Thymus (tissue), 11 donors: Measurements from ENCODE around the gene SH3PXD2B. TPM values are rescaled to one million over a fixed set of nuclear protein-coding genes. Genes with fewer than 3 reads are reported as not detected.
"Not testable (repeated sequence)": the region's sequence is repeated elsewhere in the genome, so short reads cannot be mapped to it uniquely, and the experiment has no call there.

Experiments used
- DNase-seq, 9 donors: peaks; one replicate each; pipeline ENCODE4 v3.0.0-alpha.2; 2013; ENCODE audit warnings: low spot score in 9 of 9, low read depth in 6 of 9, missing footprints in 1 of 9
- H3K27ac ChIP-seq, 2 donors: one replicate each; pipeline ENCODE4 v1.5.1; 2013; ENCODE audit warnings: control low read depth in 1 of 2, low read depth in 1 of 2, low read length in 1 of 2, mild to moderate bottlenecking in 1 of 2, moderate library complexity in 1 of 2
- H3K27me3 ChIP-seq, 2 donors: one replicate each; pipeline ENCODE4 v1.5.1; 2013; ENCODE audit warnings: low read length in 1 of 2; ENCODE audit not compliant: control insufficient read depth in 2 of 2, insufficient read depth in 1 of 2
- H3K36me3 ChIP-seq, 2 donors: one replicate each; pipeline ENCODE4 v1.5.1; 2013; ENCODE audit warnings: low read length in 1 of 2, mild to moderate bottlenecking in 1 of 2, moderate library complexity in 1 of 2; ENCODE audit not compliant: control insufficient read depth in 2 of 2, insufficient read depth in 2 of 2
- H3K4me1 ChIP-seq, 2 donors: one replicate each; pipeline ENCODE4 v1.5.1; 2013; ENCODE audit warnings: low read length in 2 of 2; ENCODE audit not compliant: control insufficient read depth in 2 of 2, insufficient read depth in 2 of 2
- H3K4me3 ChIP-seq, 2 donors: one replicate each; pipeline ENCODE4 v1.5.1; 2013; ENCODE audit warnings: low read length in 2 of 2, control low read depth in 1 of 2, mild to moderate bottlenecking in 1 of 2
- H3K9me3 ChIP-seq, 2 donors: one replicate each; pipeline ENCODE4 v1.5.1; 2013; ENCODE audit warnings: low read length in 1 of 2, mild to moderate bottlenecking in 1 of 2; ENCODE audit not compliant: control insufficient read depth in 2 of 2, insufficient read depth in 1 of 2
- WGBS: extraction: QIAGEN DNeasy Blood & Tissue Kit; methylation state at CpG from one replicate; pipeline ENCODE4 v1.1.7; 2013; 5-methylcytosine and 5-hydroxymethylcytosine counted together
- polyA plus RNA-seq: library from polyadenylated mRNA; stranded (reverse); fragments of 200-250 nt; gene quantifications from one replicate; pipeline ENCODE4 v1.2.3, GENCODE V29; 2013
- total RNA-seq: library from RNA; stranded (reverse); fragments of 120-200 nt; gene quantifications from one replicate; pipeline ENCODE4 v1.2.4, GENCODE V29; 2013
- donor health status: healthy.

Gene SH3PXD2B
- total and polyA plus RNA-seq, 2 donors = 3.2 to 7.3 TPM

- H3K36me3 ChIP-seq, H3K27me3 ChIP-seq, DNase-seq, H3K9me3 ChIP-seq, H3K4me3 ChIP-seq, H3K4me1 ChIP-seq, H3K27ac ChIP-seq: not testable (repeated sequence)
- 95% methylated on average over 7 of the region's 7 CpGs for WGBS
Measured at GRCh38 chr5:172352526-172352925, 101.8 kb downstream of the SH3PXD2B start.

DNA sequence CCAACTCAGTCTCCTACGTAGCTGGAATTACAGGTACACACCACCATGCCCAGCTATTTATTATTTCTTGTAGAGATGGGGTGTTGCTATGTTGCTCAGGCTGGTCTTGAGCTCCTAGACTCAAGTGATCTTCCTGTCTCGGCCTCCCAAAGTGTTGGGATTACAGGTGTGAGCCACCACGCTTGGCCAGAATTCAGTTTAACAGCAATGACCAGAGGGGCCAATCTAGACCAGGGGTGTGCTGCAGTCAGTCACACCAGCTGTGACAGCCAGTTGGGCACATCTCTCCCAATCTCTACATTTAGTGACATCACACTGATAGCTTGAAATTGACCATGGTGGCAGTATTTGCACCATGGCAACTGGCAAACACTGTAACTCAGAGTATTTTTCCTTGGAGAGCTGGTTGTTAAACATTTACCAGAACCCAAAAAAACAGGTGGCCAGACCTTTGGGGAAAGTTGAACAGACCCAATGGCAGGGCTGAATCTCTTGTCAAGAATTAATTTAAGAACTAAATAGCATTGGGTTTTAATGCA lies 103.0 kb downstream of the SH3PXD2B start:
- H3K27me3 ChIP-seq = no peaks in the 10 kb centered on the region
- no peak overlapping the region for H3K27ac ChIP-seq
- peaks cover 0 to 8% of the 10 kb centered on the region in 2 donors for H3K4me1 ChIP-seq
- H3K4me3 ChIP-seq = no peak overlapping the region
- H3K36me3 ChIP-seq = no peaks in the 10 kb centered on the region
- H3K9me3 ChIP-seq = no peaks in the 10 kb centered on the region
- DNase-seq = no peak
- WGBS = 99% methylated on average over 3 of the region's 3 CpGs

GRCh38 chr5:172350212-172351181 lies 103.8 kb downstream of the SH3PXD2B start:
- Histone ChIP-seq H3K36me3 (no peaks in the 10 kb centered on the region), H3K27ac (no peak overlapping the region), H3K4me3 (no peak overlapping the region), H3K9me3 (no peaks in the 10 kb centered on the region), H3K27me3 (no peaks in the 10 kb centered on the region), H3K4me1 (peaks cover 0 to 8% of the 10 kb centered on the region in 2 donors)
- no peak for DNase-seq
- 98% methylated on average over 26 of the region's 26 CpGs for WGBS

GRCh38 chr5:172348733-172349132 lies 105.6 kb downstream of the SH3PXD2B start:
- not testable (repeated sequence) for H3K36me3 ChIP-seq, H3K27me3 ChIP-seq, DNase-seq, H3K4me3 ChIP-seq, H3K27ac ChIP-seq, H3K4me1 ChIP-seq, H3K9me3 ChIP-seq
- 96% methylated on average over 5 of the region's 5 CpGs for WGBS

DNA sequence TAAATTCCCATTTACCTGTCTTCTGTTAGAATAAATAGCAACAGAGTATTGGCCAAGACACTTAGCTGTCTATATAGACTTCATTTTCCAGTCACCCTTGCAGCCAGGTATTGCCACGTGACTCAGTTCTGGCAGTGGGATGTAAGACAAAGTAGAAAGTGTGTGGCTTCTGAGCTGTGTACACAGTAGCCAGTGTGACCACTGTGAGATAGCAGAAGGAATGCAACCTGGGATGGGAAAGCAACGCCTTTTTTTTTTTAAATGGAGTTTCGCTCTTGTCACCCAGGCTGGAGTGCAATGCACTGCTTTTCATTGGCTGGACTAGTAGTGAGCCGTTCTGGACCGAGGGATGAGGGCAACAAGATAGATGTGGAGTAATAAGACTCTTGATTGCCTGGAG lies 106.2 kb downstream of the SH3PXD2B start:
- no peaks in the 10 kb centered on the region for H3K27me3 ChIP-seq
- no peak overlapping the region for H3K27ac ChIP-seq
- H3K4me1 ChIP-seq = peaks cover 0 to 8% of the 10 kb centered on the region in 2 donors
- WGBS = 98% methylated on average over 5 of the region's 5 CpGs
- H3K9me3 ChIP-seq = no peaks in the 10 kb centered on the region
- no peak overlapping the region for H3K4me3 ChIP-seq
- no peaks in the 10 kb centered on the region for H3K36me3 ChIP-seq
- no peak for DNase-seq

- H3K27me3 ChIP-seq = no peaks in the 10 kb centered on the region
- H3K27ac ChIP-seq = peak overlapping the region in 1 of 2 donors; percentile 35
- H3K36me3 ChIP-seq = no peaks in the 10 kb centered on the region
- H3K9me3 ChIP-seq = no peaks in the 10 kb centered on the region
- H3K4me3 ChIP-seq = no peak overlapping the region
- DNase-seq = peak in 4 of 9 donors; percentile 5 to 31 (median 17)
- WGBS = 67% methylated on average over 8 of the region's 8 CpGs
- peaks cover 0 to 8% of the 10 kb centered on the region in 2 donors for H3K4me1 ChIP-seq
Measured at GRCh38 chr5:172347496-172348052, 106.8 kb downstream of the SH3PXD2B start.

- Histone ChIP-seq H3K36me3 (no peaks in the 10 kb centered on the region), H3K4me1 (peaks cover 0 to 8% of the 10 kb centered on the region in 2 donors), H3K27ac (no peak overlapping the region), H3K4me3 (no peak overlapping the region), H3K9me3 (no peaks in the 10 kb centered on the region), H3K27me3 (no peaks in the 10 kb centered on the region)
- no peak for DNase-seq
- WGBS = 90% methylated on average over 11 of the region's 11 CpGs
Measured at GRCh38 chr5:172345881-172346280, 108.4 kb downstream of the SH3PXD2B start.

DNA sequence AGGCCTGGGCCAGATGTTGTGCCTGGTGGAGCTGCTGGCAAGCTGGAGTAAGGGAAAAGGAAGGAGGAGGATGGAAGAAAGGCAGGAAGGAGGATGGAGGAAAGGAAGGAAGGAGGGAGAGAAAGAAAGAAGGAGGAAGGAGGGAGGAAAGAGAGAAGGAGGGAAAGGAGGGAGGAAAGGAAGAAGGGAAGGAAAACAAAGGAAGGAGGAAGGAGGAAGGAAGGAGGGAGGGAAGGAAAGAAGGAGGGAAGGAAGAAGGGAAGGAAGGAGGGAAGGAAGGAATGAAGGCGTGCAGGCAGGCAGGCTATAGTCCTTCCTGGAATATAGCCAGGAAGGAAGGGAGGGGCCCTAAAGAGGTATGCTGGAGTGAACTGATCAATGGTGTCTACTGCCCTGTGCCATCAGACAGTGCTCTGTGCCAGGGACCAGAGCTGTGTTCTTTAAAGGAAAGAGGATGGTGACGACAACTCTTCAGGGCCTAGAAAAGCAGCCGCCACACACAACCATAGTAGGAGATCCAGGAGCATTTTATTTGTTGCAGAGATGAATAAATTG lies 109.4 kb downstream of the SH3PXD2B start:
- no peak overlapping the region for H3K27ac ChIP-seq
- no peak overlapping the region for H3K4me3 ChIP-seq
- no peaks in the 10 kb centered on the region for H3K27me3 ChIP-seq
- DNase-seq = no peak
- 90% methylated on average over 3 of the region's 3 CpGs for WGBS
- no peaks in the 10 kb centered on the region for H3K36me3 ChIP-seq
- H3K4me1 ChIP-seq = peaks cover 0 to 8% of the 10 kb centered on the region in 2 donors
- no peaks in the 10 kb centered on the region for H3K9me3 ChIP-seq

- DNase-seq = no peak
- Histone ChIP-seq H3K9me3 (no peaks in the 10 kb centered on the region), H3K4me1 (peaks cover 0 to 8% of the 10 kb centered on the region in 2 donors), H3K27ac (no peak overlapping the region), H3K36me3 (no peaks in the 10 kb centered on the region), H3K27me3 (no peaks in the 10 kb centered on the region), H3K4me3 (no peak overlapping the region)
- 98% methylated on average over 2 of the region's 2 CpGs for WGBS
Measured at GRCh38 chr5:172343741-172344140, 110.6 kb downstream of the SH3PXD2B start.
